ENCODE measurements around the gene CD44.

DNA sequence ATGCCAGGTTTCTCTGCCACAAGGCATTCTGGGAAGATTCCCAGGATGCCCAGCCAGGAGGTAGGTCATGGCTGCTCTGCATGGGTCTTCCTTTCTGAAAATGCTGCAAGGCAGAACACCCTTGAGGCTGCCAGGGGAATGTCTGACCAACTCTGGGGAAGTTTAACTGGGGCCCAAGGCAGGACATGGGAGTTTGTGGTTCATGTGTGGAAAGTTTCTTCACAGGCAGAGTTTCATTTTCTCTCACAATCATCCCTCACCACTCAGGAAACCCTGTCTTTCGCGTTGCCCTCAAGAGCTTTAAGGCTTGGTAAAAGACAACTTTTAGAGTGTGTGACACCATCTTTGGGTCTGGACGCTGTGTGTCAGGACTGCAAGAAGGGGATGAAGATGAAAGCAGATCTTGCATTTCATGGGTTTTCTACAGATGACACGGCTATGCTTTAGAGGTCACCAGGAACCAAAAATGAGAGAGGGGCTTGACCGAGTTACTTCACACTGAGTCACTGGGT lies 133.5 kb downstream of the CD44 start:
- TF ChIP-seq EZH2 (IDR thresholded peaks at IDR 0.05; ENCODE audit: insufficient read depth, poor library complexity, severe bottlenecking) (no peak), EZH2phosphoT487 (IDR thresholded peaks at IDR 0.05; ENCODE audit: insufficient read depth, low read depth) (no peak)

Data from GM23248 (cell line).